Measurements from ENCODE around the gene RENBP.

RENBP gene

DNA sequence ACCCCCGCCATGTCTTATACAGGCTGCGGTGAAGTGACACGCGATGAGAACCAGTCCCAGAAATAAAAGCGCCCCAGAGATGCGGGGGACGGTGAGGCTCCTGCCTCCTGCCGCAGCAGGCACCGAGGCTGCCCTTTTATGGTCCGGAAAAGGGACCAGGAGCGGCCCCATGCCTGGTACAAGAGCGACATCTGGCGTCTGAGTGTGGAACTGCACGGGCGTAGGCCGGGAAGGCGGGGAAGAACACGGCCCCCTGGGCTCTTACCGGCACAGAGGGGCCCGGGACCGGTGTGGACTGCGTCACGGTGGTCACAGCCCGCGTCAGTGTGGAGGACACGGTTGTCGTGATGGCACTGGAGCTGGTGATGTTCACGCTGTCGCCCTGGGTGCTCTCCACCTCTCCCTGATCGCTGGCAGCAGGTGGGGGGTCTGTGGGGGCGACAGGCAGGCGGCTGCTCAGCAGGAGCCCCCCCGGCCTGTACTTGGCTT is 8.9 kb upstream of the RENBP start:
- peak; percentile 77 for DNase-seq

DNA sequence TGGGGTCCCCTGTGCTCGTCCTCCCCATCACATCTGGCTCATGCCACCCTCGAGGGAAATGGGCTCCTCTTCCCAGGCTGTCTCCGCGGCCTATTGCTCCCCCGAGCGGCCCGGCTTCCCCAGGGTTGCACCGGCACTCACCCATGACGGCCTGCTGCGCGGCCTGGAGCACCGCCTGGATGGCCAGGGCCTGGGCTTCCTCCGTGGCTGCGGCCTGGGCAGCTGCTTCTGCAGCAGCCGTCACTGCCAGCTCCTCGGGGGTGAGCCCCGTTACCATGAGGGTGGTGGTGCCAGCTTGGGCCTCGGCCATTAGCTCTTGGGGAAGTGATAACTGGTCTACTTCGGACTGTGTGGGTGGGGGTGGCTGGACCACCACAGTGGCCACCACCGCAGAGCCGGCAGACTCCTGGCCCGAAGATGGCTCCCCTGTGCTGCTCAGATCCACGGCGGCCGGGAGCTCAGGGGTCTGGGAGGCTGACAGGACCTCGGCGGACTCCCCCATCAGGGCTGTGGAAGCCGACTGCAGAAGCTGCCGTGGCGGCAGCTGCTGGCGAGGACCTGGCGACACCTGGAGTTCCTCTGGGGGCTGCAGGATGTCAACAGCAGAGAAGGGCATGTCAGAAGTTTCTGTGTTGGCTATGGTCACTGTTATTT is 8.1 kb upstream of the RENBP start:
- DNase-seq, result no peak

DNA sequence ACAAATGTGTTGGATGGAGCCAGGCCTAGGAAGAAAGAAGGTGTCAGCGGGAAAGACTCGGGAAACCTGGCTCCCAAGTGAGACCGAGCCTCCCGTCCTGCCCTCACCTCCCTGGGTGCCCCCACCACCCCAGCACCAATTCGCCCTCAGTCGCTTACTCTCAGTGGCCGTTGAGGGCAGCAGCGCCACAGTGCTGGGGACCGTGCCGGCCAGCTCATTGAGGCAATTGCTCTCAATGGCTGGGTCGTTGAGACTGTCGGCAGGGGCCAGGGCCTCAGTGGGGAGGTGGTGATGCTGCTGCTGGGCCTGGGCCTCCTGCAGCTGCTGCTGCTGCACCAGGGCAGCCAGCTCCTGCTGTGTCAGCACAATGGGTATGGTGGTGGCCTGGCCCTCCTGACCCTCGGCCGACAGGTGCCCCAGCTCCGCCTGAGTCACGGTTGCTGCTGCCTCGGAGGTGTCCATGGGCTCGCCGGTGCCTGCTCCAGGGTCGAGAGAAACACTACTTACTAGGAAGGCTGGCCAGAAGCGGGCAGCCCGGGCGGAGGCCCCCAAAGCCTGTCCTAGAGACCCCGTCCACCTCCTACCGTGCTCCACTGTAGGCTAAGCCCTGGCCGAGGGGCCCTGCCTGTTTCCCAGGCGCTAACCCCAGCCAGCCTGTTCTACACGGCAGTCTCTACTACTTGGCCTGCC is 7.4 kb upstream of the RENBP start:
- DNase-seq, result no peak

DNA sequence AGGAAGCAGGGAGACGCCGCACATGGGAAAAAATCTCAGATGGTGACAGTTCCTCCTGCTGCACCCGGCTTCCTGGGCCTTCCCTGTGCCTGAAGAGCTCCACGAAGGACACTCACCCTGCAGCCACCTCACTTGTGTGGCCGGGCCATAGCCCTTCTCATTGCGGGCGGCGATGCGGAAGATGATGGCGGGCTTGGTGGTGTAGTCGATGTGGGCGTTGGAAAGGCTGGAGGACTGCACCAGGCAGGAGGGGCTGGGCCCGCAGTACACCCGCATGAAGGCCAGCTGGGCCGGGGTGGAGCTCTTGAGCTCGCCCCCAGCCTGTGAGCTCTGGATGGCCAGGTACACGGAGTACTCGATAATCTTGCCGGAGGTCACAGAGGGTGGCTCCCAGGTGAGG is 5.7 kb upstream of the RENBP start:
- no peak for DNase-seq

DNA sequence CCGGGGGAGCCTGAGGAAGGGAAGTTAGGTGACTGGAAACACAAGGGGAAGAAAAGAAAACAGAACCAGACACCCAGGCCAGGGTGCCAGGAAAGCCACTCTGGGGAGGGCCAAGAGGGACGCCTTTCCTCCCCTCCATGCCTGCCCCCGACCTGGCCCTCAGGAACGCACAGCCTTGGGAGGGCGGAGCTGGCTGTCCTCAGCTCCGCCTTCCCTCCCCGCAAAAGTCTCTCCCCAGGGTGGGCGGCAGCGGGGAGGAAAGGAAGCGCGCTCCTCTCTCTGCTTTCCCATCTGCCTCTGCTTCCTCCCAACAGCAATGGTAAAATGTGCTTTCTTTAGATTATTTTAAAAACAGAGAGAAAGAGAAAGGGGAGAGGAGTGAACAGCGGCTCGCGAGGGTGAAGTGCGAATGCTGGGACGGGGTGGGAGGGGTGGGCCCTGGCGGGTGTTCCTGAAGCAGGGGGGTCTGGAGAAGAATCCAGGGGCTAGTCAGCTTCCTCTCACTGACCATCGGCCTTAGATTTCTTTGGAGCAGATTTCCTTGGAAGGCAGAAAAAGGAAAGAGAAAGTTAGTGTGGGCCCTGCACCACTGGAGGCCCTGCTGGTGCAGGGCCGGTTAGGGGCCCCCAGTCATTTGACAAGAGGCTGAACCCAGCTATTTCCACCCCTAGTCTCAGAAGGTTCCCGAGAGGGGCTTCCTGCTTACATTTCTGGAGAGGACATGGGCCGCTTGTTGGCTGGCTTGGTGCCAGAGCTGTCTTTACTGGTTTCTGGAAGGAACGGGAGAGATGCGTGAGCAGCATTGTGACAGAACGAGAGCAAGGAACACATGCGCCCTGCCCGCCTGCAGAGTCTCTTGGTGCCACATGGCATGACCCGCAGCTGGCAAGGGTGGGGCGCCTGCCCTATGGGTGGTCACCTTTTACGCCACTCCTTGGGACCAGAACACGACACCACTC is 4.7 kb upstream of the RENBP start:
- DNase-seq, result no peak

DNA sequence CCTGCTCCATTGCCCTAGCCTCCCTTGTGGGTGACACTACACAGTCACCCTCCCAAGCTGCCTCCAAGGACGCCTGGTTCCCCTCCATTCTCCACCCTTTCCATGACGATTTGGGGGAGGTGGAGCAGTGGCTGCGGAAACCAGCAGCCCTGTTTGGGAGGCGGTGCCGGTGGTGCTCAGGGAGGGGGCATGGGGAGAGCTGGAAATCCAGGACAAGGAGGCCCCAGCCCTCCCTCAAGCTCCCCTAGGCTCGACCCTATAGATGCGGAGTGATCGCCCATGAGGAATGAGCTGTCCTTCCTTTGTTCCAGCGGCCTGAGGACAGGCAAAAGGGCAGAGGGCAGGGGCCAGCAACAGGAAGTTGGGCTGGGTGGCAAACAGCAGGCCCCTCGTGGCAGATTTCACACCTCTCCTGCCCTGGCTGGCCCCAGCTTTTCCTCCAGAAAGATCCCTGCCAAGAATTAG is 3.6 kb upstream of the RENBP start:
- no peak for DNase-seq

DNA sequence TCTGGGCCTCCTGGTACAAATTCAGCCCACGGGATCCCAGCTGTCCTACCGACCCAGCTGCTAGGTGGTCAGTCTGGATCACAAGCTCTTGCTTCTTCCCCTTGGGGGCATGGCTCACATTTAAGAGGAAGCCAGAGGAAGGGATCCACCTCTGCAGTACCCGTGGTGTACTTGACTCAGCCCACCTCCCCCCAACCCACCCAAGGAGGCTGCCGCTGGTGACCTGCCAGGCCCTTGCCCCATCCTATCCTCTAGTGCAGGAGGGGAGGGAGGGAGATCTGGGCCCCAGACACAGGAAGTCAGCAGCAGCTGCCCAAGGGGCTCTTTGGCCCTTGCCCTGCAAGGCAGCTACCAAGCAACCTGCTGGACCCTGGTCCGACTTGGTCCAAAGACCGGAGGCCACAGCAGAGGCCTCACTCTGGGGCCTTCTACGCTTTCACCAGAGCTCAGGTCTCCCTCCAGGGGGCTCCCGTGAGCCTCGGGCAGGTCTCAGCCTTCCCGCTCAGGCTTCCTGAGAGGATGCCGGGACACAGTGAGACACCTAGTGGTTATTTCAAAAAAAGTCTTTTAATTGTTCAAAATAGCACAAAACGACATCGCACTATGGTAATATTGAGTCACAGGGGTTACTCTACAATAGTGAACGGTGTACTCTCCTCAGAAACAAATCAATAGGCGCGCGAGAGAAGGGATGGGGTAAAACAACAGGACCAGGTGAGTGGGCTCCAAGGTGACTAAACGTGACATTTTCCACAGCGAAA is 2.7 kb upstream of the RENBP start:
- peak; percentile 71 for DNase-seq

DNA sequence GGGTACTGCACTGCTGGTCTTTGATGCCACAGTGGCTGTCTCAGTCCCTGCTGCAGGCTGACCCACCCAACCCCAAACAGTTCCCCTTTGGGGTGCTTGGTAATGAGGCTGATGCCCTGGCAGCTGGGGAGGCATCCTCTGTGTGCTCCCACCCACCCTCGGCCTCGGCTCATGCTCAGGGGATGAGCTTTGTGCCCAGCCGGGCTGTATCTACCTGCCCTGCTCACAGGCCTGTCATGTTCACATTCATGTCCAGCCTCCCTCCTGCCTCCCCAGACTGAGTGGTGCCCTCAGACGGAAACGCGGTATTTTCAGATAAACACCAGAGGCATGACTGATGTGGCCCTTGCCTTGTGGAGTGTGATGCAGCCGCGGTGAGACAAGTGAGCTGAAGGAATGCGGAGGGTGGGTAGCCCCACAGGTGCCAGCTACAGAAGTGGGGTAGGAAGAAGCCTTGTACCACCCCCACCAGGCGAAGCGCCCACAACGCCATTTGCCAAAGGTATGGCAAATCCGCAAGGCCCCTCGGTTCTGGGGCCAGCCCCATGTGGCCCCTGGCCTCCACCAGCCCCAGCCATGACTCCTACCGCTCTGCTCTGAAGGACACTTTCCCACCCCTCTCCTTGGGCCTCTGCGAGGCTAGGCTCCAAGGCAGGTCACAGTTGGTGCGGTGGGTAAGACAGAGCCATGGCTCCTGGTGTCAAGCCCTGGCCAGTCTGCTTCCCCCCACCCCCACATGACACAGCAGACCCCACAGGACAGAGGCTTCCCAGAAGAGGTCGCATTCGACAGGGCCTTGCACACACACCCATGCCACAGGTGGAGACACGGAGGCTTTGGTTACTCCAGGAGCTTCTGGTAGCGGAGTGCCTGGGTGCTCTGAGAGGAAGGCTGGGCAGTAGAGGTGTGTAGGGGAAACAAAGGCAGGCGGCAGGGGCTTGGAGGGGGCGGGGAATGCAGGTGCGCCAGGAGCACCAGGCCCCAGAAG is 1.8 kb upstream of the RENBP start:
- DNase-seq, result no peak

DNA sequence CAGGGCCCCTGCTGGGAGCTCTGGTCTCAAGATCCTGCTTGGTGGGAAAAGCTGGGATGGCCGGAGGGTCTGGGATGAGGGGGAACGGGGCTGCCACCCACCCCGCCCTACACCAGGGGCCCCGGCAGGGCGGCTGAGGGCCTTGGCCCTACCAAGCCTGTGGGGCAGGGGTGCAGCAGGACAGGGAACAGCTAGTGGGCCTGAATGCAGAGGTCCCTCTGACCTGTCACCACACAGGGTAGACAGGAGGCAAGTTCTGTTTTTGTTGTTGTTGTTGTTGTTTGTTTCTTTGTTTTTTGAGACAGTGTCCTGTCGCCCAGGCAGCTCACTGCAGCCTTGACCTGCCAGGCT is 332 bp upstream of the RENBP start:
- DNase-seq, result no peak

DNA sequence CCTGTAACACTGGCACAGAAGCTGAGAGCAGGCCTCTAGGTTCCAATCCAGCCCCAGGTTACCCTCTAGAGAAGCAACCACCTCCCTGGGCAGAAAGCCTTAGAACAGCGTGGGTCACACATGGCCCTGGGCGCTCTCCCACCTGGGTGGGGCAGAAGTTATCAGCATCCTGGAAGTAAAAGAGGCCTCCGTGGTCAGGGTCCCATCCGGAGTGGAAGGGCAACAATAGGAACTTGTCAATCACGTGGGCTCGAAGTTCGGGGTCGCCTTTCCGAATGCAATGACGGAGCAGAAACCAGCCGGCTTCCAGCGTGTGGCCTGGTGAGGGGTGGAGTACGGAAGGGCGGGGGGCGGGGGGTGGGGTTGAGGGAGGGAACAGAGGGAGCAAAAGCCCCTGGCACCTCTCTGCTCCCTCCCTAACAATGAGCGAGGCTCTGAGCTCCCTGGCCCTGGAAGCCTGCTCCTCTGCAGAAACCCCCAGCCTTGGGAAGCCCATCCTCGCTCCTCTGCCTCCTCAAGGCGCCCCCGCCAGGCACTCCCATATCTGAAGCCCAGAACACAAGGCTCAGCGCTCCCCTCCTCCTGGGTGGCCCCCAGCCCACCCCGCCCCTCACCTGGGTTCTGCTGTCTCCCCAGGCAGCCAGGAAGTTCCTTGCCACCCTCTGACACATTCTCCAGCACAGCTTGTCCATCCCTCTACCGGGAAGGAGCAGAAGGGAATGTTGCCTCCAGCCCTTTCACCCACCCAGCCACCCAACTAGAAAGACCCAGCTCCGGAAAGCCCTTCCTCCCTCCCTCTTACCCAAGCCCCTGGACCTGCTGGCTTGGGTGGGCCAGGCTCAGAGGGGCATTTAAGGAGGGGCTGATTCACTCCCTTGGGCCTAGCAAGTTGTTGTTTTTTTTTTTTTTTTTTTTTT is 2.8 kb downstream of the RENBP start:
- no peak for DNase-seq

DNA sequence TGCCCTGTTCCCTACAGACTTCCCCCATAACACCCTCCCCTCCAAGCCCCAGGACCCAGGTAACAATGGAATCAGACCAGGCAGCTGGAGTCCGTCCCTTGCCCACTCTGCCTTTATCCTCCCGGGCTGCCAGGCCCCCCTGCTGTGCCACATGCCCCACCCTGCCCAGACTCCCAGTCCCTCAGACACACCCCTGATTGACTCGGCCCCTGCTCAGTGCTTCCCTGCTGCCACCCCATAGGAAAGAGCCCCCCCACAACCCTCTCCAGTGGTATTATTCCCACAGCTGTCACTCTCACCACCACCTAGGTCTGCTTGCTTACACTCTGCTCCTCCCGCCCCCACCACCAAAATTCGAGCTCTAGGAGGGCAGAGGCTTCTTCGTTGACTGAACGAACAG is 4.9 kb downstream of the RENBP start:
- no peak for DNase-seq

DNA sequence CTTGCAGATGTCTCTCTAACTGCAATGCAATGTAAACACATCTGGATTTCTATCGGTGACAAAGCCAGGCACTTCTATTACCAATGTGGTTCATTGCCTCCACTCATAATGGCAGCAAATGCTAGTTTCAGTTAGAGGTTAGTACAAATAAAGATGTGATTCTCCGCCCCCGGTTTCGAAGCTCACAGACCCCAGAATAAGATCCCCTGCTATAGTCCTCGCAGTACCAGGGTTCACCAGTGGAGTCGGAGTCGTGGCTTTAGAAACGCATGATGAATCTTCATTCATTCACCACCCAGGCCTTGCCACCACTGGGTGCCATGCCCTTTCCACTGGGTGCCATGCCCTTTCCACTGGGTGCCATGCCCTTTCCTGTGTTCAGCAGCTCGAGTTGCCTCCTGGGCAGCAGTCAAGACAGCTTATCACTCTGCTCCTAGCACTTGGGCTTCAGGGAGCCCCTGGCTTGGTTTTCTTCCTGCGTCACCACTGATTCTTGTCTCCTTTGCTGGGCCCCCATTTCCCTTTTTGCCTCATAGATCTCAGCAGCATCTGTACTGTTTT is 6.1 kb downstream of the RENBP start:
- no peak for DNase-seq

DNA sequence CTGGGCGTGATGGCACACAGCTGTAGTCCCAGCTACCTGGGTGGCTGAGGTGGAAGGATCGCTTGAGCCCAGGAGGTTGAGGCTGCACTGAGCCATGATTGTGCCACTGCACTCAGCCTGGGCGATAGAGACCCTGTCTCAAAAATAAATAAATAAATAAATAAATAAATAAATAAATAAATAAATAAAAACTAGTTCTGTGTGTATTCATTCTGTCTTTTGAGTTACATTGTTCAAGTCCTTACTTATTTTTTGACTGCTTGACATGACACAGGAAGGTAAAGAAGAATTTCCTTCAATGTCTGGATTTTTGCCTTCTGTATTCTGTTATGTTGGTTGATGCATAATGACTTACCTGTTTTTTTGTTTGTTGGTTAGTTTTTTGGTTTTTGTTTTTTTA is 7.4 kb downstream of the RENBP start:
- DNase-seq, result no peak

DNA sequence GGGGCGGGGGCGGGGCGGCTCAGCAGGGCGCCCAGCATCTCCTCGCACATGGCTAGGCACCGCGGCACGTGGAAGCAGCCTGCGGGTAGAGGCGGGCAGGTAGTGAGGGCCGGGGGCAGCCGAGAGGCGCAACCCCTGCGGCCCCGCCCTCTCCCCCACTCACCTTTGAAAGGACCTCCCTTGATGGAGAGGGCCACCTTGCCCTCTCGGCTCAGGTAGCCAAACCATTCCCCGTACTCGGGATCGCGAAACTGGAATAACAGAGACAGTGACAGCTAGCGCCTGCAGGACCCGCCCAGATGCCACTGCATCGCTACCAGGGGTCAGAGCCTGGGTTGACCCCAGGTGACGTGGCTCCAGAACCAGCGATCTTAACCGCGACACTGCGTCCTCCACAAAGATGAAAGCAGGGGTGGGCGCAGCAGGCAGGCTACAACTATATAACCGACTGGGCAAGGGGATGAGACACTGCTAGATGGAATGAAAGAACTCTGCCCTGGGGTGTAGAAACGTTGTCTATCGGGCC is 9.1 kb downstream of the RENBP start:
- no peak for DNase-seq

DNA sequence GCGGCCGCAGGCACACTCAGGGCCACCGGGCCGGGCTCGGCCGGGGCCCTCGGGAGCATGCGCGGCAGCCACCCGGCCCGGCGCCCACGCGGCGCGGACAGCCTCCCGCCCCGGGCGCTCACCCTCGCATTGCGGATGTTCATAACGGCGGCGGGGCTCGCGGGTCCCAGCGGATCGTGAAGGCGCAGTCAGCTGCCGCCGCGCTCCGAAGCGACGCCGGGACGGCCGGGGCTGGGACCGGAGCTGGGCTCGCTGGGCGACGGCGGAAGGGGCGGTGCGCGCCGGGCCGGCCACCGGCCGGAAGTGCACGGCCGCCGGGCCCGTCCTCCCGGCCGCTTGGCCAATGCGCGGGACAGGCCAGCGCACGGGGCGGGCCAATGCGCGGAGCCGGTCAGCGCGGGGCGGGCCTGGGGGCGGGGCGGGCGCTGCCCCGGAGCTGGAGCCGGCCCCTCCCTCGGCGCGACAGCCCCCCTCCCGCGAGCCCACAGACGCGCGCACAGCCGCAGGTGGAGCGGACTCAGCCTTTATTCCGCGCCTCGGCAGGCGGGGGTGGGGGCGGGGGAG is 9.6 kb downstream of the RENBP start, which contains the start of gene NAA10:
TSS of gene NAA10 (minus strand) at position 276 of the 564 bp plus-strand sequence. CDS start at position 143, 133 bp downstream.
- peak; percentile 39 for DNase-seq

DNA sequence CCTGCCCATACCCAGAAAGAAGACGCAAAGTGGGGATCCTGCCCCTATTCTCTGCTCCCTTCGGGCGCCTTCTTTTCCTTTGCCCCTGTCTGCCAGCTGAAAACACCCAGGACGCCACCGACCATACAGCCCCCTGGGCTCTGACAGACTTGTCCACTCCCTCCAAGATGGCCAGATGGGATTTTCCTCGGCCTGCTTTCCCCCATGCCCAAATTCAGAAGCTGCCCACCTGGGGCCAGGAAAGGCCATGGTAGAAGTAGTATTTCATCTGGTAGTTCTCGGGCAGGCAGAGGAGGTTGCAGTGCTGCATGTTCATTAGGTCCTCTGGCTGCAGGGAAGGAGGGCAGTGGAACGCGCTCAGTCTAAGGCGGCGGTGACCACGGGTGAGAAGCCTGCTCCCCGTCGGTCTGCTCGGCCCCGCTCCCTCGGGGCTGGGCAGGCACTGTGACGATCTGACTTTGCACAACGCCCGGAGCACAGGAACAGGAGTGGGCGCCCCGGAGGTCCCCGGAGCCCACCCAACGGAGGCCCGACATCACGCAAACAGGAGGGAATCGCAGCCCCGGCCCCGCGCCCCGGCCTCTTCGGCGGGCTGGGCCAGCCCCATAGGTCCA is 10.2 kb downstream of the RENBP start:
- DNase-seq, result no peak

DNA sequence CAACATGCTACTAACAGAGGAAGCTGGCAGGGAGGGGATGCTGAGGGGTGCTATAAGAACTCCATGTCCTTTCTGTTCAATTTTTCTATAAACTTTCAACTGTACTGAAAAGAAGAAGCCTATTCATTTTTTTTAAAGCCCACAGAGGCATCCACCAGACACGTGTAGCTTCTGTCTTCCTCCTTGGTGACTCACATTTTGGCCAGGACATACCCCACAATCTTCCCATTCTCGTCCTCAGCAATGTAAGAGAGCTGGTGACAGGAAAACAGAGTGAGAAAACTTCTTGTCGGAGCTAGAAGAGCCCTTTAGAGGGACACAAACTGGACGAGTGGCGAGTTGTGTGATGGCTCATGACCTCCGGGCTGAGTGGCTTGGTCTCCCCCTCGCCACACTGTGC is 10.7 kb downstream of the RENBP start:
- no peak for DNase-seq

DNA sequence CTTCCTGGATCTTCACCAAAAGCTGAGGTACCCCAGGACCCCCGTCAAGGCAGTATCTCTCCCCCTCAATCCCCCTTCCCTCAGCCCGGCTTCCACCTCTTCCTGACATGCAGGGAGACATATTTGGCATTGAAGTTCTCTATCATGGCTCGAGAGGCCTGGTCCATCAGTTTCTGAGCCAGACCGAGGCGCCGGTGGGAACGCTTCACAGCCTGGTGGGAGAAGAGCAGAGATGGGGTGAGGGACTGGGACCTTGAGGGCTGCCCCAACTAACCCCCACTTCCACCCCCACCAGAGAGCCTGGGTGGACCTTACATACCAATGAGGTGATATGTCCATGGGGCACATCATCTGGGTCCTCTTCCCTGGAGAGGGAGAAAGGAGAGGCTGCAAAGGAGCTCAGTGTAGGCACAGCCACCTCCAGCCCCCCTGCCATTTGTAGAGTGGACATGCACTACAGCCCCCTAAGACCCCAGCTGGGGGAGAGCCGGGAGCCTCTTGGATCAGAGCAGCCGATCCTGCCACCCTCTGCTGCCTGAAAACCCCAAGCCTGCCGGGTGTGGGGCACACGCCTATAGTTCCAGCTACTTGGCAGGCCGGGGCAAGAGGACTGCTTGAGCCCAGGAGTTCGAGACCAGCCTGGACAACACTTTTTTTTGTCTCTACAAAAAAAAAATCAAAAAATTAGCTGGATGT is 12.1 kb downstream of the RENBP start:
- DNase-seq, result no peak

Measured in effector CD4-positive, alpha-beta T cell (primary cell).